Caco-2 (cell line): ENCODE results near the gene LMBR1. TPM values are rescaled to one million over a fixed set of nuclear protein-coding genes. Genes with fewer than 3 reads are reported as not detected.
A peak's percentile ranks its signal among the peaks of the same experiment; 100 is the strongest.

ENCODE experiments used
- BruUV-seq: library from RNA; stranded (reverse); fragments of 400-500 nt; replicated peaks from 2 replicates; lab custom pipeline; 2021; lab: Mats Ljungman, UMichigan
- CTCF ChIA-PET: fragments of 300-600 bp; sonication (Branson Sonifier 250); formaldehyde crosslinking; loops from one replicate; lab custom pipeline; 2022; ENCODE audit warnings: antibody characterized with exemption; lab: Charles Lee
- POLR2A ChIA-PET: fragments of 300-600 bp; sonication (Branson Sonifier 250); formaldehyde crosslinking; loops from one replicate; lab custom pipeline; 2022; ENCODE audit warnings: antibody characterized with exemption; lab: Charles Lee
- DNase-seq, 2 experiments: peaks; one replicate each; pipeline versions ENCODE4 v3.0.0 to v3.0.0-alpha.2; 2020 to 2022
- H3K27me3 ChIP-seq: replicated peaks from 2 replicates; pipeline ENCODE4 v1.6.0; 2011; ENCODE audit warnings: low read length; ENCODE audit not compliant: control insufficient read depth, insufficient read depth
- H3K36me3 ChIP-seq: 2 replicates; pipeline ENCODE4 v1.5.1; 2011; ENCODE audit warnings: low read length; ENCODE audit not compliant: control insufficient read depth, insufficient read depth
- H3K4me1 ChIP-seq: fragments of 250-450 bp; sonication (Bioruptor Pico); 2 replicates; pipeline ENCODE4 v1.5.1; 2020; ENCODE audit warnings: mild to moderate bottlenecking
- H3K4me3 ChIP-seq: 2 replicates; pipeline ENCODE4 v1.5.1; 2011; ENCODE audit warnings: low read depth, mild to moderate bottlenecking, control low read depth, low read length
- H3K9me3 ChIP-seq: fragments of 250-450 bp; sonication (Bioruptor Pico); 2 replicates; pipeline ENCODE4 v1.5.1; 2020; ENCODE audit warnings: mild to moderate bottlenecking, moderate library complexity
- H3K27ac Mint-ChIP-seq: one replicate; pipeline ENCODE4 v1.8.0; 2022; ENCODE audit warnings: mixed read lengths; ENCODE audit not compliant: unreplicated experiment
- H3K27me3 Mint-ChIP-seq: one replicate; pipeline ENCODE4 v1.8.0; 2022; ENCODE audit warnings: mixed read lengths; ENCODE audit not compliant: insufficient read depth, unreplicated experiment
- H3K36me3 Mint-ChIP-seq: one replicate; pipeline ENCODE4 v1.8.0; 2022; ENCODE audit warnings: mild to moderate bottlenecking, mixed read lengths; ENCODE audit not compliant: insufficient read depth, unreplicated experiment
- H3K4me1 Mint-ChIP-seq: one replicate; pipeline ENCODE4 v1.8.0; 2022; ENCODE audit warnings: low read depth, mixed read lengths; ENCODE audit not compliant: unreplicated experiment
- H3K4me3 Mint-ChIP-seq: one replicate; pipeline ENCODE4 v1.8.0; 2022; ENCODE audit warnings: mild to moderate bottlenecking, moderate library complexity, mixed read lengths; ENCODE audit not compliant: unreplicated experiment
- H3K9me3 Mint-ChIP-seq: one replicate; pipeline ENCODE4 v1.8.0; 2022; ENCODE audit warnings: mixed read lengths; ENCODE audit not compliant: unreplicated experiment
- intact Hi-C: fragments of 100-400 bp; cut with micrococcal nuclease; formaldehyde crosslinking; loops from one replicate; pipeline ENCODE4 v1.10.0; 2022; ENCODE audit not compliant: unreplicated experiment
- total RNA-seq: library from RNA; stranded (reverse); gene quantifications from 2 replicates; pipeline ENCODE4 v1.2.3, GENCODE V29; 2022
- TF ChIP-seq, protein P1 (sequence below), 2 experiments: fragments of 200-600 bp in 1 of 2; IDR thresholded peaks; 1 replicate in 1 of 2; 2 replicates in 1 of 2; pipeline versions ENCODE4 v1.5.1 to v1.8.0; 2011 to 2022; ENCODE audit warnings: antibody characterized with exemption in 1 of 2, control low read depth in 1 of 2, inconsistent platforms in 1 of 2, low read depth in 1 of 2, low read length in 1 of 2, mild to moderate bottlenecking in 1 of 2, moderate library complexity in 1 of 2; ENCODE audit not compliant: insufficient read depth in 1 of 2, severe bottlenecking in 1 of 2, unreplicated experiment in 1 of 2

The LMBR1 gene
- total RNA-seq, 1 experiment from 2014 or later: 77.9 TPM

DNA sequence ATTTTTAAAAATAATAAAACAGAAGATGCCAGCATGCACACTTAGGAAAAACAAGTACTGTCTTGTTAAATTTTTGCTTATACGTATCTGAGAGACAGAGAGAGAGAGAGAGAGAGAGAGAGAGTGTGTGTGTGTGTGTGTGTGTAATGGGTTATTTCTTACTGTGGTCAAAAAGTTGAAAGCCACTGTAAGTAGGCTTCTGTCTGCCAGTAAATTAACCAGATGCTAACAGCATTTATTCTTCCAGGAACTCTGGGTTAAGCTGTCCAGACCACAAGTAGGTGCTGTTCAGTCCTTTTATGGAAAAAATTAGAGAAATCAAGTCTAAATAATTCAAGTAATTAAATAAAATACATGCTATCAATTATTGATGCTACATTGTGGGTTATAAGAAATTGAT lies 212.7 kb downstream of the LMBR1 start:
- no peak overlapping the region for H3K27ac Mint-ChIP-seq
- BruUV-seq: no TSS peak
- TF ChIP-seq, protein P1, sequence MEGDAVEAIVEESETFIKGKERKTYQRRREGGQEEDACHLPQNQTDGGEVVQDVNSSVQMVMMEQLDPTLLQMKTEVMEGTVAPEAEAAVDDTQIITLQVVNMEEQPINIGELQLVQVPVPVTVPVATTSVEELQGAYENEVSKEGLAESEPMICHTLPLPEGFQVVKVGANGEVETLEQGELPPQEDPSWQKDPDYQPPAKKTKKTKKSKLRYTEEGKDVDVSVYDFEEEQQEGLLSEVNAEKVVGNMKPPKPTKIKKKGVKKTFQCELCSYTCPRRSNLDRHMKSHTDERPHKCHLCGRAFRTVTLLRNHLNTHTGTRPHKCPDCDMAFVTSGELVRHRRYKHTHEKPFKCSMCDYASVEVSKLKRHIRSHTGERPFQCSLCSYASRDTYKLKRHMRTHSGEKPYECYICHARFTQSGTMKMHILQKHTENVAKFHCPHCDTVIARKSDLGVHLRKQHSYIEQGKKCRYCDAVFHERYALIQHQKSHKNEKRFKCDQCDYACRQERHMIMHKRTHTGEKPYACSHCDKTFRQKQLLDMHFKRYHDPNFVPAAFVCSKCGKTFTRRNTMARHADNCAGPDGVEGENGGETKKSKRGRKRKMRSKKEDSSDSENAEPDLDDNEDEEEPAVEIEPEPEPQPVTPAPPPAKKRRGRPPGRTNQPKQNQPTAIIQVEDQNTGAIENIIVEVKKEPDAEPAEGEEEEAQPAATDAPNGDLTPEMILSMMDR (IDR thresholded peaks at IDR 0.05; ENCODE audit: insufficient read depth in 1 of 2, low read depth in 1 of 2, low read length in 1 of 2, severe bottlenecking in 1 of 2, unreplicated experiment in 1 of 2): no peak
- no peak overlapping the region for H3K4me3 ChIP-seq
- H3K4me1 Mint-ChIP-seq: no peaks in the 10 kb centered on the region
- H3K4me1 ChIP-seq: no peaks in the 10 kb centered on the region
- H3K27me3 ChIP-seq: no peaks in the 10 kb centered on the region
- H3K27me3 Mint-ChIP-seq: no peaks in the 10 kb centered on the region
- ChIA-PET POLR2A (no interaction called here), CTCF (no interaction called here)
- H3K4me3 Mint-ChIP-seq: no peak overlapping the region
- H3K36me3 ChIP-seq: no peaks in the 10 kb centered on the region
- no peaks in the 10 kb centered on the region for H3K9me3 Mint-ChIP-seq
- no peaks in the 10 kb centered on the region for H3K9me3 ChIP-seq
- DNase-seq: no peak
- intact Hi-C loops: no loop called here
- peaks cover 16% of the 10 kb centered on the region for H3K36me3 Mint-ChIP-seq

DNA sequence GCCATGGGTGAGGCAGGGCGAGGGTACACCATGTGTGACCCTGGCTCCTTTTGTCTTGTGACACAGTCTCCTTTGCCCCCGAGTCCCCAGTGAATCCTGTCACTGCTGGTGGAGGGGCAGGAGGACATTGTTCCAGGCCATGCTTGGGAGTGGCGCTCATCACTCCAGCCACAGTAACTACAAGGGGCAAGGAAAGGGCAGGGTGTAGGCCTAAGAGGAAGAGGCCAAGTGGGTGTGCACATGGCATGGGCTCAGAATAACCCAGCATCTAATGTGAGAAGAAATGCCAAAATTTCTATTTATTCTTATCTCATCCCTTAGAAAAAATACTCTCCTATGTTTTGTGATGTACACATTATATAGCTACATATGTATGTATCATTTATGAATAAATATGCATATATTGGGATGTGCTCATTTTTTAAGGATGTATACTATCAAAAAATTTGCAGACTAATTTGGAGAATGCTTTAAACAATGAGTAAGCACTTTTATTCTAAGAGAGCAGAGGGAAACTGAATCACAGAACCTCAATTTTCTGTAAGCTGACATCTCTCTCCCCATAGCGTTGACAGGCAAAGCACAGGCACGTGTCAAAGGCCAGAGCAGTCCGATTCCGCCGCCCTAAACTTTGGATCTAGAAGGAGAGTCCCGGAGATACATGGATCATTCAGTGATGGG lies 215.5 kb downstream of the LMBR1 start:
- DNase-seq: no peak
- Histone ChIP-seq H3K27me3 (no peaks in the 10 kb centered on the region), H3K4me1 (no peaks in the 10 kb centered on the region), H3K9me3 (no peaks in the 10 kb centered on the region), H3K4me3 (no peak overlapping the region), H3K36me3 (no peaks in the 10 kb centered on the region)
- POLR2A ChIA-PET: no interaction called here
- peak overlapping the region; percentile 30 for H3K27ac Mint-ChIP-seq
- H3K4me1 Mint-ChIP-seq: no peaks in the 10 kb centered on the region
- no peaks in the 10 kb centered on the region for H3K9me3 Mint-ChIP-seq
- intact Hi-C loops: no loop called here
- no peaks in the 10 kb centered on the region for H3K27me3 Mint-ChIP-seq
- CTCF ChIA-PET: no interaction called here
- no TSS peak for BruUV-seq
- TF ChIP-seq, protein P1 (IDR thresholded peaks at IDR 0.05; ENCODE audit: insufficient read depth in 1 of 2, low read depth in 1 of 2, low read length in 1 of 2, severe bottlenecking in 1 of 2, unreplicated experiment in 1 of 2): no peak
- H3K4me3 Mint-ChIP-seq: no peak overlapping the region
- peaks cover 17% of the 10 kb centered on the region for H3K36me3 Mint-ChIP-seq

DNA sequence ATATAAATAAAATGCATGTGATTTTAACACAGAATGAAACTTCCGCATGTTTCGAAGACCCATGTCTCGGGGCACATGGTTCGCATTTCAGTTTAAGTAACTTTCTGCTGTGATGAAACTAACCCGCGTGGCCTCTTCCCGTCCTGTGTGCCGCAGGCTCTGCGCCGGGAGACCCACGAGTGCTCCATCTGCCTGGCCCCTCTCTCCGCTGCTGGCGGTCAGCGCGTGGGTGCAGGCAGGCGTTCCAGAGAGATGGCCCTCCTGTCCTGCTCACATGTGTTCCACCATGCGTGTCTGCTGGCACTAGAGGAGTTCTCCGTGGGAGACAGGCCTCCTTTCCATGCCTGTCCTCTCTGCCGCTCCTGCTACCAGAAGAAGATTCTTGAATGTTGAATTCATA lies 216.7 kb downstream of the LMBR1 start:
- Histone ChIP-seq H3K27me3 (no peaks in the 10 kb centered on the region), H3K9me3 (no peaks in the 10 kb centered on the region), H3K4me1 (no peaks in the 10 kb centered on the region), H3K4me3 (no peak overlapping the region), H3K36me3 (no peaks in the 10 kb centered on the region)
- Mint-ChIP-seq H3K9me3 (no peaks in the 10 kb centered on the region), H3K4me3 (no peak overlapping the region), H3K27ac (no peak overlapping the region), H3K36me3 (peaks cover 22% of the 10 kb centered on the region), H3K27me3 (no peaks in the 10 kb centered on the region), H3K4me1 (no peaks in the 10 kb centered on the region)
- intact Hi-C loops: no loop called here
- DNase-seq: no peak
- CTCF ChIA-PET: interaction anchor here (1.2 kb wide), 1 partner anchor 102 kb away, joined by 4 read pairs; no protein-coding TSS in a partner anchor
- TF ChIP-seq, protein P1 (IDR thresholded peaks at IDR 0.05; ENCODE audit: insufficient read depth in 1 of 2, low read depth in 1 of 2, low read length in 1 of 2, severe bottlenecking in 1 of 2, unreplicated experiment in 1 of 2): no peak
- no TSS peak for BruUV-seq
- POLR2A ChIA-PET: no interaction called here
